ENCODE data around the gene RNASEH2A. TPM values are rescaled to one million over a fixed set of nuclear protein-coding genes. Genes with fewer than 3 reads are reported as not detected.

The RNASEH2A gene
- total and polyA plus RNA-seq, 2 of the 13 experiments (the other 11 are each of a cell fraction or from before 2014, with no cell fraction given): 25.1 to 35.8 TPM

DNA sequence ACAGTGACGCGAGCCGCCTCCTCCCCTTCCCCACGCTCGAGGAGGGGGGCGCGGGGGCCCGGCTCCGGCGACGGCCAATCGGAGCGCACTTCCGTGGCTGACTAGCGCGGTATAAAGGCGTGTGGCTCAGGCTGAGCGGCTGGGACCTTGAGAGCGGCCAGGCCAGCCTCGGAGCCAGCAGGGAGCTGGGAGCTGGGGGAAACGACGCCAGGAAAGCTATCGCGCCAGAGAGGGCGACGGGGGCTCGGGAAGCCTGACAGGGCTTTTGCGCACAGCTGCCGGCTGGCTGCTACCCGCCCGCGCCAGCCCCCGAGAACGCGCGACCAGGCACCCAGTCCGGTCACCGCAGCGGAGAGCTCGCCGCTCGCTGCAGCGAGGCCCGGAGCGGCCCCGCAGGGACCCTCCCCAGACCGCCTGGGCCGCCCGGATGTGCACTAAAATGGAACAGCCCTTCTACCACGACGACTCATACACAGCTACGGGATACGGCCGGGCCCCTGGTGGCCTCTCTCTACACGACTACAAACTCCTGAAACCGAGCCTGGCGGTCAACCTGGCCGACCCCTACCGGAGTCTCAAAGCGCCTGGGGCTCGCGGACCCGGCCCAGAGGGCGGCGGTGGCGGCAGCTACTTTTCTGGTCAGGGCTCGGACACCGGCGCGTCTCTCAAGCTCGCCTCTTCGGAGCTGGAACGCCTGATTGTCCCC, 14.9 kb upstream of the RNASEH2A start, which contains the start of gene JUNB (continued):
- TF ChIP-seq, protein P1, sequence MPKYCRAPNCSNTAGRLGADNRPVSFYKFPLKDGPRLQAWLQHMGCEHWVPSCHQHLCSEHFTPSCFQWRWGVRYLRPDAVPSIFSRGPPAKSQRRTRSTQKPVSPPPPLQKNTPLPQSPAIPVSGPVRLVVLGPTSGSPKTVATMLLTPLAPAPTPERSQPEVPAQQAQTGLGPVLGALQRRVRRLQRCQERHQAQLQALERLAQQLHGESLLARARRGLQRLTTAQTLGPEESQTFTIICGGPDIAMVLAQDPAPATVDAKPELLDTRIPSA (CRISPR knock-in tag; IDR thresholded peaks at IDR 0.05; ENCODE audit: borderline replicate concordance): no peak
- TF ChIP-seq MIXL1 (CRISPR knock-in tag; IDR thresholded peaks at IDR 0.05) (peak; percentile 85; the same call in 1 of the 2 replicates), CENPT (CRISPR knock-in tag; IDR thresholded peaks at IDR 0.05; ENCODE audit: low read depth) (no peak), ZNF839 (CRISPR knock-in tag; IDR thresholded peaks at IDR 0.05; ENCODE audit: borderline replicate concordance) (0 out of 2 replicates have a peak, but pooled peaks have one; percentile 37), TMF1 (CRISPR knock-in tag; IDR thresholded peaks at IDR 0.05; ENCODE audit: low read depth) (peak; percentile 59; the same call in 1 of the 2 replicates), TCF12 (IDR thresholded peaks at IDR 0.05) (no peak), TCF12 (CRISPR knock-in tag; IDR thresholded peaks at IDR 0.05) (no peak), NFE2 (CRISPR knock-in tag; IDR thresholded peaks at IDR 0.05) (no peak), PAF1 (CRISPR knock-in tag; IDR thresholded peaks at IDR 0.05) (no peak), MAFG (CRISPR knock-in tag; IDR thresholded peaks at IDR 0.05) (no peak), RFXANK (CRISPR knock-in tag; IDR thresholded peaks at IDR 0.05) (peak; percentile 76; the same call in 1 of the 2 replicates), ZNF841 (CRISPR knock-in tag; IDR thresholded peaks at IDR 0.05; ENCODE audit: borderline replicate concordance) (no peak)
- TF ChIP-seq, protein P2, sequence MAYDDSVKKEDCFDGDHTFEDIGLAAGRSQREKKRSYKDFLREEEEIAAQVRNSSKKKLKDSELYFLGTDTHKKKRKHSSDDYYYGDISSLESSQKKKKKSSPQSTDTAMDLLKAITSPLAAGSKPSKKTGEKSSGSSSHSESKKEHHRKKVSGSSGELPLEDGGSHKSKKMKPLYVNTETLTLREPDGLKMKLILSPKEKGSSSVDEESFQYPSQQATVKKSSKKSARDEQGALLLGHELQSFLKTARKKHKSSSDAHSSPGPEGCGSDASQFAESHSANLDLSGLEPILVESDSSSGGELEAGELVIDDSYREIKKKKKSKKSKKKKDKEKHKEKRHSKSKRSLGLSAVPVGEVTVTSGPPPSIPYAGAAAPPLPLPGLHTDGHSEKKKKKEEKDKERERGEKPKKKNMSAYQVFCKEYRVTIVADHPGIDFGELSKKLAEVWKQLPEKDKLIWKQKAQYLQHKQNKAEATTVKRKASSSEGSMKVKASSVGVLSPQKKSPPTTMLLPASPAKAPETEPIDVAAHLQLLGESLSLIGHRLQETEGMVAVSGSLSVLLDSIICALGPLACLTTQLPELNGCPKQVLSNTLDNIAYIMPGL (CRISPR knock-in tag; IDR thresholded peaks at IDR 0.05; ENCODE audit: borderline replicate concordance in 1 of 2, low read depth in 1 of 2): peak in 1 of 2 experiments; percentile 69; a peak in 1 of 4 replicates
- TF ChIP-seq, protein P3, sequence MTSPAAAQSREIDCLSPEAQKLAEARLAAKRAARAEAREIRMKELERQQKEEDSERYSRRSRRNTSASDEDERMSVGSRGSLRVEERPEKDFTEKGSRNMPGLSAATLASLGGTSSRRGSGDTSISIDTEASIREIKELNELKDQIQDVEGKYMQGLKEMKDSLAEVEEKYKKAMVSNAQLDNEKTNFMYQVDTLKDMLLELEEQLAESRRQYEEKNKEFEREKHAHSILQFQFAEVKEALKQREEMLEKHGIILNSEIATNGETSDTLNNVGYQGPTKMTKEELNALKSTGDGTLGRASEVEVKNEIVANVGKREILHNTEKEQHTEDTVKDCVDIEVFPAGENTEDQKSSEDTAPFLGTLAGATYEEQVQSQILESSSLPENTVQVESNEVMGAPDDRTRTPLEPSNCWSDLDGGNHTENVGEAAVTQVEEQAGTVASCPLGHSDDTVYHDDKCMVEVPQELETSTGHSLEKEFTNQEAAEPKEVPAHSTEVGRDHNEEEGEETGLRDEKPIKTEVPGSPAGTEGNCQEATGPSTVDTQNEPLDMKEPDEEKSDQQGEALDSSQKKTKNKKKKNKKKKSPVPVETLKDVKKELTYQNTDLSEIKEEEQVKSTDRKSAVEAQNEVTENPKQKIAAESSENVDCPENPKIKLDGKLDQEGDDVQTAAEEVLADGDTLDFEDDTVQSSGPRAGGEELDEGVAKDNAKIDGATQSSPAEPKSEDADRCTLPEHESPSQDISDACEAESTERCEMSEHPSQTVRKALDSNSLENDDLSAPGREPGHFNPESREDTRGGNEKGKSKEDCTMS (CRISPR knock-in tag; conservative IDR thresholded peaks at IDR 0.05): no peak; the same call in 1 of the 2 replicates
- TF ChIP-seq, protein P4, sequence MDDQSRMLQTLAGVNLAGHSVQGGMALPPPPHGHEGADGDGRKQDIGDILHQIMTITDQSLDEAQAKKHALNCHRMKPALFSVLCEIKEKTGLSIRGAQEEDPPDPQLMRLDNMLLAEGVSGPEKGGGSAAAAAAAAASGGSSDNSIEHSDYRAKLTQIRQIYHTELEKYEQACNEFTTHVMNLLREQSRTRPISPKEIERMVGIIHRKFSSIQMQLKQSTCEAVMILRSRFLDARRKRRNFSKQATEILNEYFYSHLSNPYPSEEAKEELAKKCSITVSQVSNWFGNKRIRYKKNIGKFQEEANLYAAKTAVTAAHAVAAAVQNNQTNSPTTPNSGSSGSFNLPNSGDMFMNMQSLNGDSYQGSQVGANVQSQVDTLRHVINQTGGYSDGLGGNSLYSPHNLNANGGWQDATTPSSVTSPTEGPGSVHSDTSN (CRISPR knock-in tag; IDR thresholded peaks at IDR 0.05; ENCODE audit: borderline replicate concordance): no peak
- TF ChIP-seq, protein P5, sequence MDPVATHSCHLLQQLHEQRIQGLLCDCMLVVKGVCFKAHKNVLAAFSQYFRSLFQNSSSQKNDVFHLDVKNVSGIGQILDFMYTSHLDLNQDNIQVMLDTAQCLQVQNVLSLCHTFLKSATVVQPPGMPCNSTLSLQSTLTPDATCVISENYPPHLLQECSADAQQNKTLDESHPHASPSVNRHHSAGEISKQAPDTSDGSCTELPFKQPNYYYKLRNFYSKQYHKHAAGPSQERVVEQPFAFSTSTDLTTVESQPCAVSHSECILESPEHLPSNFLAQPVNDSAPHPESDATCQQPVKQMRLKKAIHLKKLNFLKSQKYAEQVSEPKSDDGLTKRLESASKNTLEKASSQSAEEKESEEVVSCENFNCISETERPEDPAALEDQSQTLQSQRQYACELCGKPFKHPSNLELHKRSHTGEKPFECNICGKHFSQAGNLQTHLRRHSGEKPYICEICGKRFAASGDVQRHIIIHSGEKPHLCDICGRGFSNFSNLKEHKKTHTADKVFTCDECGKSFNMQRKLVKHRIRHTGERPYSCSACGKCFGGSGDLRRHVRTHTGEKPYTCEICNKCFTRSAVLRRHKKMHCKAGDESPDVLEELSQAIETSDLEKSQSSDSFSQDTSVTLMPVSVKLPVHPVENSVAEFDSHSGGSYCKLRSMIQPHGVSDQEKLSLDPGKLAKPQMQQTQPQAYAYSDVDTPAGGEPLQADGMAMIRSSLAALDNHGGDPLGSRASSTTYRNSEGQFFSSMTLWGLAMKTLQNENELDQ (CRISPR knock-in tag; IDR thresholded peaks at IDR 0.05; ENCODE audit: borderline replicate concordance): no peak
- TF ChIP-seq, protein P6, sequence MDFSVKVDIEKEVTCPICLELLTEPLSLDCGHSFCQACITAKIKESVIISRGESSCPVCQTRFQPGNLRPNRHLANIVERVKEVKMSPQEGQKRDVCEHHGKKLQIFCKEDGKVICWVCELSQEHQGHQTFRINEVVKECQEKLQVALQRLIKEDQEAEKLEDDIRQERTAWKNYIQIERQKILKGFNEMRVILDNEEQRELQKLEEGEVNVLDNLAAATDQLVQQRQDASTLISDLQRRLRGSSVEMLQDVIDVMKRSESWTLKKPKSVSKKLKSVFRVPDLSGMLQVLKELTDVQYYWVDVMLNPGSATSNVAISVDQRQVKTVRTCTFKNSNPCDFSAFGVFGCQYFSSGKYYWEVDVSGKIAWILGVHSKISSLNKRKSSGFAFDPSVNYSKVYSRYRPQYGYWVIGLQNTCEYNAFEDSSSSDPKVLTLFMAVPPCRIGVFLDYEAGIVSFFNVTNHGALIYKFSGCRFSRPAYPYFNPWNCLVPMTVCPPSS (IDR thresholded peaks at IDR 0.05): no peak
- TF ChIP-seq, protein P7, sequence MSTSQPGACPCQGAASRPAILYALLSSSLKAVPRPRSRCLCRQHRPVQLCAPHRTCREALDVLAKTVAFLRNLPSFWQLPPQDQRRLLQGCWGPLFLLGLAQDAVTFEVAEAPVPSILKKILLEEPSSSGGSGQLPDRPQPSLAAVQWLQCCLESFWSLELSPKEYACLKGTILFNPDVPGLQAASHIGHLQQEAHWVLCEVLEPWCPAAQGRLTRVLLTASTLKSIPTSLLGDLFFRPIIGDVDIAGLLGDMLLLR (CRISPR knock-in tag; IDR thresholded peaks at IDR 0.05): 0 out of 2 replicates have a peak, but pooled peaks have one; percentile 45
